ENCODE data around the gene F11. TPM values are rescaled to one million over a fixed set of nuclear protein-coding genes. Genes with fewer than 3 reads are reported as not detected.
"Not testable (repeated sequence)": the region's sequence is repeated elsewhere in the genome, so short reads cannot be mapped to it uniquely, and the experiment has no call there.

Gene F11
- polyA plus RNA-seq, 4 donors: 0.53 to 25.1 (median 11.8) TPM

- WGBS, 3 donors: 85 to 95% (median 86%) methylated on average over 2 of the region's 2 CpGs
Measured at GRCh38 chr4:186243331-186243730, 22.7 kb upstream of the F11 start.

GRCh38 chr4:186244835-186245234 lies 21.2 kb upstream of the F11 start:
- Histone ChIP-seq H3K27me3 (ENCODE audit: control insufficient read depth in 3 of 3, insufficient read depth in 3 of 3, low read length in 3 of 3) (no peaks in the 10 kb centered on the region), H3K9me3 (ENCODE audit: control insufficient read depth in 2 of 2, insufficient read depth in 1 of 2, low read depth in 1 of 2, low read length in 1 of 2) (peaks cover 0 to 2% of the 10 kb centered on the region in 2 donors), H3K36me3 (ENCODE audit: control insufficient read depth in 3 of 3, insufficient read depth in 2 of 3, low read depth in 1 of 3, low read length in 3 of 3) (no peaks in the 10 kb centered on the region), H3K4me1 (ENCODE audit: control insufficient read depth in 3 of 3, insufficient read depth in 2 of 3, low read depth in 1 of 3, low read length in 2 of 3) (peaks cover 0 to under 1% (median 0%) of the 10 kb centered on the region in 3 donors), H3K27ac (ENCODE audit: low read depth in 1 of 3, low read length in 2 of 3) (no peak overlapping the region), H3K4me3 (ENCODE audit: low read depth in 1 of 3, low read length in 3 of 3) (no peak overlapping the region)
- no peak for FAIRE-seq
- WGBS, 3 donors: 82 to 88% (median 87%) methylated on average over 5 of the region's 5 CpGs
- DNase-seq: no peak

More at GRCh38 chr4:186243331-186243730, 22.7 kb upstream of the F11 start:
- H3K27me3 ChIP-seq (ENCODE audit: control insufficient read depth in 3 of 3, insufficient read depth in 3 of 3, low read length in 3 of 3): no peaks in the 10 kb centered on the region
- no peaks in the 10 kb centered on the region for H3K4me1 ChIP-seq (ENCODE audit: control insufficient read depth in 3 of 3, insufficient read depth in 2 of 3, low read depth in 1 of 3, low read length in 2 of 3)
- DNase-seq (no peak), FAIRE-seq (no peak)
- H3K9me3 ChIP-seq (ENCODE audit: control insufficient read depth in 2 of 2, insufficient read depth in 1 of 2, low read depth in 1 of 2, low read length in 1 of 2): peaks cover 0 to 4% of the 10 kb centered on the region in 2 donors
- H3K36me3 ChIP-seq (ENCODE audit: control insufficient read depth in 3 of 3, insufficient read depth in 2 of 3, low read depth in 1 of 3, low read length in 3 of 3): peaks cover 0 to under 1% (median 0%) of the 10 kb centered on the region in 3 donors
- H3K27ac ChIP-seq (ENCODE audit: low read depth in 1 of 3, low read length in 2 of 3): no peak overlapping the region
- H3K4me3 ChIP-seq (ENCODE audit: low read depth in 1 of 3, low read length in 3 of 3): no peak overlapping the region

- H3K27ac ChIP-seq (ENCODE audit: low read depth in 1 of 3, low read length in 2 of 3); H3K4me1 ChIP-seq (ENCODE audit: control insufficient read depth in 3 of 3, insufficient read depth in 2 of 3, low read depth in 1 of 3, low read length in 2 of 3); FAIRE-seq; H3K36me3 ChIP-seq (ENCODE audit: control insufficient read depth in 3 of 3, insufficient read depth in 2 of 3, low read depth in 1 of 3, low read length in 3 of 3); H3K4me3 ChIP-seq (ENCODE audit: low read depth in 1 of 3, low read length in 3 of 3); H3K27me3 ChIP-seq (ENCODE audit: control insufficient read depth in 3 of 3, insufficient read depth in 3 of 3, low read length in 3 of 3); DNase-seq; H3K9me3 ChIP-seq (ENCODE audit: control insufficient read depth in 2 of 2, insufficient read depth in 1 of 2, low read depth in 1 of 2, low read length in 1 of 2): not testable (repeated sequence)
- WGBS, 3 donors: 88 to 94% (median 90%) methylated on average over 9 of the region's 9 CpGs
Measured at GRCh38 chr4:186247062-186247752, 18.8 kb upstream of the F11 start.

- H3K36me3 ChIP-seq (ENCODE audit: control insufficient read depth in 3 of 3, insufficient read depth in 2 of 3, low read depth in 1 of 3, low read length in 3 of 3): peaks cover 0 to 5% (median 0%) of the 10 kb centered on the region in 3 donors
- no peak overlapping the region for H3K27ac ChIP-seq (ENCODE audit: low read depth in 1 of 3, low read length in 2 of 3)
- H3K4me1 ChIP-seq (ENCODE audit: control insufficient read depth in 3 of 3, insufficient read depth in 2 of 3, low read depth in 1 of 3, low read length in 2 of 3): peaks cover 0 to 5% (median 0%) of the 10 kb centered on the region in 3 donors
- WGBS, 3 donors: 56 to 86% (median 85%) methylated on average over 1 of the region's 1 CpG
- no peaks in the 10 kb centered on the region for H3K27me3 ChIP-seq (ENCODE audit: control insufficient read depth in 3 of 3, insufficient read depth in 3 of 3, low read length in 3 of 3)
- peaks cover 0 to 2% of the 10 kb centered on the region in 2 donors for H3K9me3 ChIP-seq (ENCODE audit: control insufficient read depth in 2 of 2, insufficient read depth in 1 of 2, low read depth in 1 of 2, low read length in 1 of 2)
- H3K4me3 ChIP-seq (ENCODE audit: low read depth in 1 of 3, low read length in 3 of 3): no peak overlapping the region
- FAIRE-seq (no peak), DNase-seq (no peak)
Measured at GRCh38 chr4:186248643-186249042, 17.3 kb upstream of the F11 start.

- Histone ChIP-seq H3K27me3 (ENCODE audit: control insufficient read depth in 3 of 3, insufficient read depth in 3 of 3, low read length in 3 of 3) (no peaks in the 10 kb centered on the region), H3K27ac (ENCODE audit: low read depth in 1 of 3, low read length in 2 of 3) (no peak overlapping the region), H3K9me3 (ENCODE audit: control insufficient read depth in 2 of 2, insufficient read depth in 1 of 2, low read depth in 1 of 2, low read length in 1 of 2) (no peaks in the 10 kb centered on the region), H3K4me3 (ENCODE audit: low read depth in 1 of 3, low read length in 3 of 3) (no peak overlapping the region), H3K4me1 (ENCODE audit: control insufficient read depth in 3 of 3, insufficient read depth in 2 of 3, low read depth in 1 of 3, low read length in 2 of 3) (peaks cover 0 to 5% (median 0%) of the 10 kb centered on the region in 3 donors), H3K36me3 (ENCODE audit: control insufficient read depth in 3 of 3, insufficient read depth in 2 of 3, low read depth in 1 of 3, low read length in 3 of 3) (peaks cover 0 to 5% (median 3%) of the 10 kb centered on the region in 3 donors)
- WGBS, 3 donors: 68 to 79% (median 79%) methylated on average over 8 of the region's 8 CpGs
- FAIRE-seq (no peak), DNase-seq (peak in 1 of 2 donors; percentile 17)
Measured at GRCh38 chr4:186249785-186250754, 15.9 kb upstream of the F11 start.

GRCh38 chr4:186250760-186251159 lies 15.2 kb upstream of the F11 start:
- H3K27ac ChIP-seq (ENCODE audit: low read depth in 1 of 3, low read length in 2 of 3): no peak overlapping the region
- 42 to 75% (median 59%) methylated on average over 2 of the region's 2 CpGs for WGBS, 3 donors
- H3K27me3 ChIP-seq (ENCODE audit: control insufficient read depth in 3 of 3, insufficient read depth in 3 of 3, low read length in 3 of 3): no peaks in the 10 kb centered on the region
- no peaks in the 10 kb centered on the region for H3K9me3 ChIP-seq (ENCODE audit: control insufficient read depth in 2 of 2, insufficient read depth in 1 of 2, low read depth in 1 of 2, low read length in 1 of 2)
- peaks cover 0 to 5% (median 0%) of the 10 kb centered on the region in 3 donors for H3K4me1 ChIP-seq (ENCODE audit: control insufficient read depth in 3 of 3, insufficient read depth in 2 of 3, low read depth in 1 of 3, low read length in 2 of 3)
- peaks cover 0 to 5% (median 3%) of the 10 kb centered on the region in 3 donors for H3K36me3 ChIP-seq (ENCODE audit: control insufficient read depth in 3 of 3, insufficient read depth in 2 of 3, low read depth in 1 of 3, low read length in 3 of 3)
- no peak overlapping the region for H3K4me3 ChIP-seq (ENCODE audit: low read depth in 1 of 3, low read length in 3 of 3)
- DNase-seq (no peak), FAIRE-seq (no peak)

- no peaks in the 10 kb centered on the region for H3K27me3 ChIP-seq (ENCODE audit: control insufficient read depth in 3 of 3, insufficient read depth in 3 of 3, low read length in 3 of 3)
- 79 to 87% (median 85%) methylated on average over 3 of the region's 3 CpGs for WGBS, 3 donors
Measured at GRCh38 chr4:186255122-186255521, 10.9 kb upstream of the F11 start.

GRCh38 chr4:186258216-186258811 lies 7.7 kb upstream of the F11 start:
- no peak overlapping the region for H3K27ac ChIP-seq (ENCODE audit: low read depth in 1 of 3, low read length in 2 of 3)
- peaks cover 0 to 15% (median 3%) of the 10 kb centered on the region in 3 donors for H3K4me1 ChIP-seq (ENCODE audit: control insufficient read depth in 3 of 3, insufficient read depth in 2 of 3, low read depth in 1 of 3, low read length in 2 of 3)
- peaks cover 0 to 2% of the 10 kb centered on the region in 2 donors for H3K9me3 ChIP-seq (ENCODE audit: control insufficient read depth in 2 of 2, insufficient read depth in 1 of 2, low read depth in 1 of 2, low read length in 1 of 2)
- peaks cover 0 to 3% (median 0%) of the 10 kb centered on the region in 3 donors for H3K36me3 ChIP-seq (ENCODE audit: control insufficient read depth in 3 of 3, insufficient read depth in 2 of 3, low read depth in 1 of 3, low read length in 3 of 3)
- DNase-seq (no peak), FAIRE-seq (no peak)
- WGBS, 3 donors: 85 to 95% (median 88%) methylated on average over 12 of the region's 12 CpGs
- H3K27me3 ChIP-seq (ENCODE audit: control insufficient read depth in 3 of 3, insufficient read depth in 3 of 3, low read length in 3 of 3): no peaks in the 10 kb centered on the region
- no peak overlapping the region for H3K4me3 ChIP-seq (ENCODE audit: low read depth in 1 of 3, low read length in 3 of 3)

More at GRCh38 chr4:186255122-186255521, 10.9 kb upstream of the F11 start:
- Histone ChIP-seq H3K4me3 (ENCODE audit: low read depth in 1 of 3, low read length in 3 of 3) (no peak overlapping the region), H3K36me3 (ENCODE audit: control insufficient read depth in 3 of 3, insufficient read depth in 2 of 3, low read depth in 1 of 3, low read length in 3 of 3) (peaks cover 0 to 5% (median 3%) of the 10 kb centered on the region in 3 donors), H3K9me3 (ENCODE audit: control insufficient read depth in 2 of 2, insufficient read depth in 1 of 2, low read depth in 1 of 2, low read length in 1 of 2) (peaks cover 0 to 2% of the 10 kb centered on the region in 2 donors), H3K27ac (ENCODE audit: low read depth in 1 of 3, low read length in 2 of 3) (no peak overlapping the region), H3K4me1 (ENCODE audit: control insufficient read depth in 3 of 3, insufficient read depth in 2 of 3, low read depth in 1 of 3, low read length in 2 of 3) (peaks cover 0 to 3% (median 2%) of the 10 kb centered on the region in 3 donors)
- FAIRE-seq (no peak), DNase-seq (no peak)
